HepG2 (cell line): ENCODE measurements around the gene IGHMBP2. TPM values are rescaled to one million over a fixed set of nuclear protein-coding genes. Genes with fewer than 3 reads are reported as not detected.

Source experiments
- ATAC-seq: fragments of 200-7000 bp; cut with Tn5 transposase; 3 replicates; pipeline ENCODE4 v1.9.1; 2020; ENCODE audit warnings: mild to moderate bottlenecking, moderate library complexity
- BruUV-seq: library from RNA; stranded (reverse); fragments of 400-500 nt; replicated peaks from 2 replicates; lab custom pipeline; 2021; lab: Mats Ljungman, UMichigan
- CTCF ChIA-PET: fragments of 300-600 bp; formaldehyde crosslinking; extraction: SDS; loops from one replicate; lab custom pipeline; 2021; ENCODE audit warnings: low total read pairs, inconsistent platforms, low intra/inter-chr PET ratio; lab: Yijun Ruan, JAX
- POLR2A ChIA-PET: fragments of 350-600 bp; sonication (Branson Sonifier 250); formaldehyde crosslinking; loops from one replicate; lab custom pipeline; 2020; ENCODE audit warnings: antibody characterized with exemption, inconsistent platforms; lab: Yijun Ruan, JAX
- DNase-seq: peaks from one replicate; pipeline ENCODE4 v3.0.0-alpha.2; 2015; ENCODE audit warnings: low spot score
- FAIRE-seq: peaks from 3 replicates; lab custom pipeline; 2011; peaks lifted over from hg19 to GRCh38; lab: Jason Lieb, UNC
- H2AFZ ChIP-seq: one replicate; pipeline ENCODE4 v1.6.1; 2011; ENCODE audit warnings: low read length, inconsistent platforms
- H3K27ac ChIP-seq: fragments of 300-600 bp; 3 replicates; pipeline ENCODE4 v1.8.0; 2011; ENCODE audit warnings: mixed run types, mild to moderate bottlenecking, mixed read lengths, low read length, inconsistent platforms; ENCODE audit not compliant: insufficient read depth; ENCODE audit errors: extremely low read length
- H3K27me3 ChIP-seq, 2 experiments: fragments of 200-600 bp in 1 of 2; 2 replicates in 1 of 2; 3 replicates in 1 of 2; pipeline versions ENCODE4 v1.6.0 to v1.8.0; 2011; ENCODE audit warnings: low read length in 2 of 2, mild to moderate bottlenecking in 2 of 2, moderate library complexity in 2 of 2, inconsistent platforms in 1 of 2; ENCODE audit not compliant: insufficient read depth in 2 of 2, control insufficient read depth in 1 of 2
- H3K36me3 ChIP-seq, 2 experiments: fragments of 200-600 bp in 1 of 2; replicated peaks in 1 of 2; 2 replicates in 1 of 2; 3 replicates in 1 of 2; pipeline versions ENCODE4 v1.5.1 to v1.8.0; 2011; ENCODE audit warnings: low read length in 2 of 2, inconsistent platforms in 1 of 2; ENCODE audit not compliant: insufficient read depth in 2 of 2, control insufficient read depth in 1 of 2
- H3K4me1 ChIP-seq: 2 replicates; pipeline ENCODE4 v1.5.1; 2012; ENCODE audit warnings: low read length, inconsistent platforms; ENCODE audit not compliant: insufficient read depth
- H3K4me2 ChIP-seq: 2 replicates; pipeline ENCODE4 v1.6.0; 2011; ENCODE audit warnings: low read depth, low read length, inconsistent platforms
- H3K4me3 ChIP-seq, 3 experiments: fragments of 200-600 bp in 1 of 3; sonication (generic), shearing (Covaris generic) in 1 of 3; replicated peaks in 1 of 3; 2 replicates each; pipeline ENCODE4 v1.5.1; 2011 to 2016; ENCODE audit warnings: low read length in 3 of 3, inconsistent platforms in 2 of 3, low read depth in 2 of 3, mild to moderate bottlenecking in 2 of 3, control low read depth in 1 of 3, mixed read lengths in 1 of 3; ENCODE audit not compliant: insufficient read depth in 1 of 3
- H3K79me2 ChIP-seq: one replicate; pipeline ENCODE4 v1.6.1; 2011; ENCODE audit warnings: low read length, inconsistent platforms; ENCODE audit not compliant: insufficient read depth
- H3K9ac ChIP-seq: 2 replicates; pipeline ENCODE4 v1.6.0; 2011; ENCODE audit warnings: mild to moderate bottlenecking, low read depth, low read length, inconsistent platforms; ENCODE audit not compliant: insufficient read depth
- H3K9me3 ChIP-seq: 2 replicates; pipeline ENCODE4 v1.5.1; 2012; ENCODE audit warnings: mild to moderate bottlenecking, low read length
- H4K20me1 ChIP-seq: 2 replicates; pipeline ENCODE4 v1.6.0; 2011; ENCODE audit warnings: inconsistent platforms, mild to moderate bottlenecking, low read length, moderate library complexity; ENCODE audit not compliant: insufficient read depth
- BRCA1 ChIP-seq: sonication (generic); formaldehyde crosslinking; IDR thresholded peaks from 2 replicates; pipeline ENCODE4 v1.4.0; 2020; ENCODE audit warnings: missing genetic modification reagents
- CEBPB ChIP-seq: IDR thresholded peaks from 2 replicates; pipeline ENCODE4 v1.6.1; 2011; ENCODE audit warnings: low read depth, low read length, improper control_type of control experiment, borderline replicate concordance
- CTCF ChIP-seq: sonication (generic); formaldehyde crosslinking; IDR thresholded peaks from 2 replicates; pipeline ENCODE4 v1.5.0; 2020; ENCODE audit warnings: mild to moderate bottlenecking, missing genetic modification reagents, moderate library complexity
- GPN1 ChIP-seq: sonication (generic); formaldehyde crosslinking; IDR thresholded peaks from 2 replicates; pipeline ENCODE4 v1.5.1; 2020; ENCODE audit warnings: missing genetic modification reagents, borderline replicate concordance
- MXD1 ChIP-seq: sonication (generic); formaldehyde crosslinking; IDR thresholded peaks from 2 replicates; pipeline ENCODE4 v1.4.0; 2020; ENCODE audit warnings: mild to moderate bottlenecking, missing genetic modification reagents
- NBN ChIP-seq: fragments of 450-650 bp; conservative IDR thresholded peaks from 2 replicates; pipeline ENCODE4 v1.6.1; 2017
- NR2F1 ChIP-seq, 2 experiments: fragments of 450-650 bp in 1 of 2; formaldehyde crosslinking in 1 of 2; IDR thresholded peaks; 2 replicates each; pipeline versions ENCODE4 v1.5.0 to v1.6.1; 2016 to 2020; ENCODE audit warnings: mild to moderate bottlenecking in 1 of 2, missing compliant biosample characterization in 1 of 2, missing genetic modification reagents in 1 of 2, moderate library complexity in 1 of 2
- RFXAP ChIP-seq: sonication (generic); formaldehyde crosslinking; IDR thresholded peaks from 2 replicates; pipeline ENCODE4 v1.4.0; 2020; ENCODE audit warnings: missing genetic modification reagents, borderline replicate concordance
- SOX5 ChIP-seq: IDR thresholded peaks from 2 replicates; pipeline ENCODE4 v1.6.1; 2016; ENCODE audit warnings: borderline replicate concordance
- STAG1 ChIP-seq: sonication (generic); formaldehyde crosslinking; IDR thresholded peaks from 2 replicates; pipeline ENCODE4 v1.4.0; 2020; ENCODE audit warnings: missing genetic modification reagents
- ZNF333 ChIP-seq: sonication (generic); formaldehyde crosslinking; IDR thresholded peaks from 2 replicates; pipeline ENCODE4 v1.4.0; 2020; ENCODE audit warnings: mild to moderate bottlenecking, missing genetic modification reagents, borderline replicate concordance
- ZNF550 ChIP-seq: sonication (generic); formaldehyde crosslinking; IDR thresholded peaks from 2 replicates; pipeline ENCODE4 v1.4.0; 2020; ENCODE audit warnings: mild to moderate bottlenecking, missing genetic modification reagents, borderline replicate concordance
- WGBS: methylation state at CpG from one replicate; pipeline ENCODE4 v1.1.6; 2017; ENCODE audit warnings: low lambda C conversion rate; 5-methylcytosine and 5-hydroxymethylcytosine counted together
- in situ Hi-C: cut with HindIII; loops from 2 replicates; pipeline ENCODE4 v1.10.0; 2017; ENCODE audit warnings: low pct_unique_long_range_greater_than_20kb; ENCODE audit not compliant: extremely low pct_ligation_motif_present
- intact Hi-C: fragments of 100-400 bp; cut with micrococcal nuclease; formaldehyde crosslinking; loops from one replicate; pipeline ENCODE4 v1.10.0; 2022; ENCODE audit not compliant: unreplicated experiment
- polyA plus RNA-seq, 8 experiments: library from polyadenylated mRNA; depleted of rRNA in 3 of 8; stranded (reverse) in 7 of 8; unstranded in 1 of 8; fragments of >200 nt; fragmentation: Illumina TruSeq in 4 of 8; extraction: Trizol in 4 of 8; gene quantifications; 2 replicates each; pipeline versions ENCODE4 v1.2.1 to v1.2.3, GENCODE V29; 2011 to 2016; ENCODE audit warnings: low read depth in 4 of 8, missing spikeins in 1 of 8, mixed read lengths in 1 of 8; ENCODE audit not compliant: insufficient read depth in 1 of 8
- total RNA-seq, 5 experiments: library from RNA; depleted of rRNA; stranded (reverse); fragments of >200 nt; fragmentation: Illumina TruSeq; extraction: Trizol; gene quantifications; 2 replicates each; pipeline ENCODE4 v1.2.3, GENCODE V29; 2016; ENCODE audit warnings: low read depth in 1 of 5

The IGHMBP2 gene
- total and polyA plus RNA-seq, 2 of the 13 experiments (the other 11 are each of a cell fraction or from before 2014, with no cell fraction given) = 8.9 to 9.9 TPM

DNA sequence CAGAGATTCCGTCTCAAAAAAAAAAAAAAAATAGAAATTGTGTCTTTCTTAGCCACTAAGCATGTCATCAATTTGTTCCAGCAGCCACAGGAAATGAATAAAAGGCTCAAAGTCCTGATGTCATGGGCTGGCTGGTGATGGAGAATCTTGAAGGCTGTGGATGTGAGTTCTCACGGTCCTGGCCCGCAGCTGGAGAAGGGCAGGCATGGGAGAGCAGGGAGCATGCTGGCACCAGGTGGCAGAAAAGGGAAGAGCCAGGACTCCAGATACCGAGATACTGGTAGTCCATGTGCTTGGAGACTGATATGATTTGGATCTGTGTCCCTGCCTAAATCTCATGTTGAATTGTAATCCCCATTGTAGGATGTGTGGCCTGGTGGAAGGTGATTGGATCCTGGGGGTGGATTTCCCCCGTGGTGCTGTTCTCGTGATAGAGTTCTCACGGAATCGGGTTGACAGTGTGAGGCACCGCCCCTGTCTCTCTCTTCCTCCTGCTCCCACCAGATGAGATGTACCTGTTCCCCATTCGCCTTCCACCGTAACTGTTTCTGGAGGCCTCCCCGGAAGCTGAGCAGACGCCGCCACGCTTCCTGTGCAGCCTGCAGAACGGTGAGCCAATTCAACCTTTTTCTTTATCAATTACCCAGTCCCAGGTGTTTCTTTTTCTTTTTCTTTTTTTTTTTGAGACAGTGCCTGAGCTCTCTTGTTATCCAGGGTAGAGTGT is 59.0 kb downstream of the IGHMBP2 start:
- no TSS peak for BruUV-seq
- Histone ChIP-seq H3K79me2 (no peaks in the 10 kb centered on the region), H3K36me3 (no peaks in the 10 kb centered on the region), H3K4me3 (no peak overlapping the region), H3K4me2 (no peak overlapping the region), H3K4me1 (no peaks in the 10 kb centered on the region)
- in situ Hi-C loops = no loop called here
- peak; percentile 41; the same call in 1 of the 3 replicates for ATAC-seq
- intact Hi-C loops = no loop called here
- TF ChIP-seq ZNF550 (CRISPR knock-in tag) (no peak), RFXAP (CRISPR knock-in tag) (no peak), STAG1 (CRISPR knock-in tag) (peak; percentile 48), NR2F1 (CRISPR knock-in tag; IDR thresholded peaks at IDR 0.05) (no peak), NBN (no peak), MXD1 (CRISPR knock-in tag) (no peak), ZNF333 (no peak), GPN1 (no peak), BRCA1 (CRISPR knock-in tag) (no peak), CTCF (CRISPR knock-in tag) (peak; percentile 42), CEBPB (no peak), SOX5 (CRISPR knock-in tag) (no peak)
- TF ChIP-seq, all 625 proteins: peak for 2
- Histone ChIP-seq H4K20me1 (no peaks in the 10 kb centered on the region), H3K27me3 (peaks cover 2 to 21% of the 10 kb centered on the region in 2 experiments), H3K27ac (no peak overlapping the region), H2AFZ (no peak overlapping the region), H3K9ac (no peak overlapping the region), H3K9me3 (no peaks in the 10 kb centered on the region)
- DNase-seq (no peak), FAIRE-seq (no peak)
- WGBS = 52% methylated on average over 13 of the region's 16 CpGs
- ChIA-PET CTCF (no interaction called here), POLR2A (no interaction called here)
